ENCODE data around the gene AP4M1.

The AP4M1 gene

DNA sequence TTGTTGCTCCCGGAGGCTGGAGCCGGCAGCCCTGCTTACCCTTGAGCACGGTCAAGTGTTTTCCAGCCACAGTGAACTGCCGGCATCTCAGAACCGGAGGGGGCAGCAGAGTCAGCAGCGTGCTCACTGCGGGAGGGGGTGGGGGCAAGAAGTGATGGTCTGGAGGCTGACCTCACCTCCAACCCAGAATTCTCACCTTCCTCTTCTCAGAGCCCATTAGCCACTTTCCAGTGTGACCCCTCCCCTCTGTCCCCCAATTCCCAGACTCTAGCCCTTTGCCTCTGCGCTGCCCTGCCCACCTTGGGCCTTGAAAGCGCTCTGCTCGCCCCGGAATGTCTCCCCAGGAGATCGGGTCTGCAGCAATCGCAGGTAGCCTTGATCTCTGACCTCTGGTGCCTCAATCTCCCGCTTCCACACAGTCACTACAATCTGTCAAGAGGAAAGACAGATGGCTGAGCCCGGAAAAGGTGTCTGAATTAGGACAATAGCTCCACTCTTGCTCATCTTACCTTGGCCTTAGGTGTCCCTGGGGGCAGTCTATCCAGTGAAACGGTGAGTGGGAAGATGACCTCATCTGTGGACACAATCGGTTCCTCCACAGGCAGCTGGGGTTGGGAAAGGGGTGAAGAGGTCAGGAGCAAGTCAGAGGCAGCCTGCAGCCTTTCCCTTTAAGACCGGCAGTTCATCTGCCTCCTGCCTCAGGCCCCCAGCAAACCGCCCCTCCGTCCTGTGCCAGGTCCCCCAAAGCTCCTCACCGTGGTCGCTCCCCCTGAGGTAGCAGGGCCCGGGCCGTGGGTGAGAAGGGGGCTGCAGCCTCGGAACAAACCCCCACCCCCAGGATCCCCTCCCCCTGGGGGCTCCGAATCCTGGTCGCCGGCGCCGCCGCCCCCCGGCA is 56.1 kb downstream of the AP4M1 start:
- no peak for DNase-seq (ENCODE audit: low spot score)
